ENCODE measurements around the gene OR2L13. TPM values are rescaled to one million over a fixed set of nuclear protein-coding genes. Genes with fewer than 3 reads are reported as not detected.

Gene OR2L13, protein sequence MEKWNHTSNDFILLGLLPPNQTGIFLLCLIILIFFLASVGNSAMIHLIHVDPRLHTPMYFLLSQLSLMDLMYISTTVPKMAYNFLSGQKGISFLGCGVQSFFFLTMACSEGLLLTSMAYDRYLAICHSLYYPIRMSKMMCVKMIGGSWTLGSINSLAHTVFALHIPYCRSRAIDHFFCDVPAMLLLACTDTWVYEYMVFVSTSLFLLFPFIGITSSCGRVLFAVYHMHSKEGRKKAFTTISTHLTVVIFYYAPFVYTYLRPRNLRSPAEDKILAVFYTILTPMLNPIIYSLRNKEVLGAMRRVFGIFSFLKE
- total RNA-seq (under 1 TPM in 1 of 5 donors, not detected in 4; 0.37 TPM), polyA plus RNA-seq (not detected)
- long read RNA-seq, donor 1, result 0 reads
- long read RNA-seq, donor 2, result 0 reads
- long read RNA-seq, donor 3, result 0 reads
- long read RNA-seq, donor 4, result 0 reads
- long read RNA-seq, donor 5, result 0 reads
- long read RNA-seq, donor 6, result 0 reads
- long read RNA-seq, donor 7, result 0 reads
- long read RNA-seq, donor 8, result 0 reads
- long read RNA-seq, donor 9, result 0 reads
- long read RNA-seq, donor 10, result 0 reads

DNA sequence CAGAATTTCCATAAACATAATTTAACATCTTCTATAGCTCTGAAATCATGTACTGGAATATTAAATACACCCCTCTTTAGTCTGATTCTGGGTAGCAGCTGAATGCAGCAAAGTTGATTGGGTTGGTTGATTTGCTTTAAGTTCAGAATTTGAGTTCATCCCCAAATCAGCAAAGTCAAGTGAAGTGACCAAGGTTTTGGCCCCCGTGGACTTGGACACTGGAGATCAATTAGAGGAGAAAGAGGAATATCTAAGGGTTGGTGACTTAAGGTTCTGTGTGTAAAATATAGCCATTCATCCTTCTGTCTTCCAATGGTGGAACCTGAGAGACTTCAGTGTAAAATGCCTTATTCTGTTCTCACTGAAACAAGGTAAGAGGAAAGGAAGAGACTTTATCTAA, at the start of gene OR2L13:
Gene OR2L13 (plus strand): TSS at position 301 of the 400 bp plus-strand sequence. CDS start 4,192 bp downstream, outside the sequence.
- Histone ChIP-seq H3K4me1 (no peaks in the 10 kb centered on the region), H3K4me3 (no peak within 1 kb of the TSS), H3K27me3 (no peaks in the 10 kb centered on the region), H3K27ac (no peak within 1 kb of the TSS), H3K36me3 (no peaks in the 10 kb centered on the region), H3K9me3 (peaks cover 0 to 13% (median 0%) of the 10 kb centered on the region in 4 donors)
- DNase-seq, result no peak
- WGBS, 5 donors, result 38 to 58% (median 45%) methylated on average over 1 of the region's 1 CpG
- TF ChIP-seq POLR2AphosphoS5 (IDR thresholded peaks at IDR 0.05), result no peak
- TF ChIP-seq, protein P1, sequence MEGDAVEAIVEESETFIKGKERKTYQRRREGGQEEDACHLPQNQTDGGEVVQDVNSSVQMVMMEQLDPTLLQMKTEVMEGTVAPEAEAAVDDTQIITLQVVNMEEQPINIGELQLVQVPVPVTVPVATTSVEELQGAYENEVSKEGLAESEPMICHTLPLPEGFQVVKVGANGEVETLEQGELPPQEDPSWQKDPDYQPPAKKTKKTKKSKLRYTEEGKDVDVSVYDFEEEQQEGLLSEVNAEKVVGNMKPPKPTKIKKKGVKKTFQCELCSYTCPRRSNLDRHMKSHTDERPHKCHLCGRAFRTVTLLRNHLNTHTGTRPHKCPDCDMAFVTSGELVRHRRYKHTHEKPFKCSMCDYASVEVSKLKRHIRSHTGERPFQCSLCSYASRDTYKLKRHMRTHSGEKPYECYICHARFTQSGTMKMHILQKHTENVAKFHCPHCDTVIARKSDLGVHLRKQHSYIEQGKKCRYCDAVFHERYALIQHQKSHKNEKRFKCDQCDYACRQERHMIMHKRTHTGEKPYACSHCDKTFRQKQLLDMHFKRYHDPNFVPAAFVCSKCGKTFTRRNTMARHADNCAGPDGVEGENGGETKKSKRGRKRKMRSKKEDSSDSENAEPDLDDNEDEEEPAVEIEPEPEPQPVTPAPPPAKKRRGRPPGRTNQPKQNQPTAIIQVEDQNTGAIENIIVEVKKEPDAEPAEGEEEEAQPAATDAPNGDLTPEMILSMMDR (IDR thresholded peaks at IDR 0.05), result no peak
- TF ChIP-seq EP300 (IDR thresholded peaks at IDR 0.05), result no peak
- TF ChIP-seq POLR2A (IDR thresholded peaks at IDR 0.05), result no peak
- intact Hi-C loops (cut with DNase I; ENCODE audit: low total_unique reads), result no loop called here

DNA sequence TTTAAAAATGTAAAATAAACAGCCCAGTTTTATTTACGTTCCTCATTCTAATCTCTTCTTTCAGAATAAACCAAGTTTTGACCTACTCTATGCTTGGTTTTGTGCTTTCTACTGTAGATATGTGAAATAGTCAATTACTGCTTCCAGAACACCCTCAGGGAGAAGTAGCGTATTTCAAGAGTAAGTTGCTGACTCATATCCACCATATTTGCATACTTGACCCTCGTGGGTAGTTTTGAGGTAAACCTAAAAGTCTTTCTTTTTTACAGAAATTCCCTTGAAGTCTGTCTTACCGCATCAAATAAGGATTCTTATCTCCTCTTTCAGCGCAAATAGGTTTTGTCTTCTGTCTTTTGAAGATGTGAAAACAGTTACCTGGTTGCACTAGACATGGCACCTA, 49.8 kb upstream of the OR2L13 start:
- Histone ChIP-seq H3K4me1 (no peaks in the 10 kb centered on the region), H3K27ac (no peak overlapping the region), H3K36me3 (no peaks in the 10 kb centered on the region), H3K9me3 (peaks cover 0 to 16% (median under 1%) of the 10 kb centered on the region in 4 donors), H3K4me3 (no peak overlapping the region), H3K27me3 (no peaks in the 10 kb centered on the region)
- intact Hi-C loops (cut with DNase I; ENCODE audit: low total_unique reads), result no loop called here
- WGBS, 5 donors, result 66 to 73% (median 71%) methylated on average over 5 of the region's 5 CpGs
- DNase-seq, result no peak
- TF ChIP-seq POLR2A (IDR thresholded peaks at IDR 0.05), result no peak
- TF ChIP-seq EP300 (IDR thresholded peaks at IDR 0.05), result no peak
- no peak for TF ChIP-seq POLR2AphosphoS5 (IDR thresholded peaks at IDR 0.05)
- TF ChIP-seq, protein P1 (IDR thresholded peaks at IDR 0.05), result no peak

DNA sequence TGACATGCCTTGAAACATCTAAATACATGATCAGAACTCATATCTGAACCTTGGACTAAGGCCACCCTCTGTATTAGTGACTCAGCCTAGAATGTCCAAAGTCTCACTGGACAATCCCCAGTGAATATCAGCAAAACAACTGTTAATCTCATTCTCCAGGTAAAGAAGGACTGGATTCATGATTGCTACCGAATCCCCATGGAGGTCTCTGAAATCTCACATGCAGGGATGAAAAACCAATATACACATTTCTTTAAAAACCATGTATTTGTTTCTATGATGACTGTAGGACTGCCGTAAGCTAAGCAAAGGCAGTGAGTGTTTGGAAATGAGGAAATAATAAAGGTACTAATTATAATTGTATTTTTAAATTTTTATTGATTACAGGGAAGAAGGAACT, 48.4 kb upstream of the OR2L13 start, which contains the start of gene OR2L3:
Gene OR2L3 (plus strand): TSS at position 301 of the 400 bp plus-strand sequence. CDS start 13,846 bp downstream, outside the sequence.
- DNase-seq, result no peak
- 60 to 72% (median 68%) methylated on average over 2 of the region's 2 CpGs for WGBS, 5 donors
- intact Hi-C loops (cut with DNase I; ENCODE audit: low total_unique reads), result no loop called here

DNA sequence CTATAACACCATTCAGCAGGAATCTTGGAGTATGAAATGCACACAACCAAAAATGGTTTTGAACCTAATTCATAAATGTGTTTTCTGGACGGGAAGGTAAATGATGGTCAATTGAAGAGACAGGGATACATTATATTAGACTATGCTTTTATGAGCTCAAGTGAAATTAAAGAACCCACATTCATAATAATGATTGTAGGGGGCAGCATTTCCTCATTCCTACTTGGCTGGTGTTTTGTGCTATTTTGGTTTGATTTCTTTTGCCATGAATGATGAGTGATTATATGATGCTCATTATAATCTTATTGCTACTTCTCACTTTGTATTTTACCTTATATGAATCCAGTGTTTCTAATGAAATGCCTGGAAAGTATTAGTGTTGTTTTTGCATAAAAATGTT, 48.0 kb upstream of the OR2L13 start:
- 41 to 72% (median 65%) methylated on average over 1 of the region's 1 CpG for WGBS, 5 donors

More for the DNA sequence above, 48.4 kb upstream of the OR2L13 start, which contains the start of gene OR2L3:
- no peak within 1 kb of the TSS for H3K4me3 ChIP-seq
- TF ChIP-seq POLR2A (IDR thresholded peaks at IDR 0.05), result no peak
- TF ChIP-seq, protein P1 (IDR thresholded peaks at IDR 0.05), result no peak
- TF ChIP-seq EP300 (IDR thresholded peaks at IDR 0.05), result no peak
- no peaks in the 10 kb centered on the region for H3K4me1 ChIP-seq
- no peaks in the 10 kb centered on the region for H3K36me3 ChIP-seq
- no peaks in the 10 kb centered on the region for H3K27me3 ChIP-seq
- H3K9me3 ChIP-seq, result peaks cover 0 to 16% (median 0%) of the 10 kb centered on the region in 4 donors
- H3K27ac ChIP-seq, result no peak within 1 kb of the TSS

More for the DNA sequence above, 48.0 kb upstream of the OR2L13 start:
- H3K4me1 ChIP-seq, result no peaks in the 10 kb centered on the region
- H3K27ac ChIP-seq, result no peak overlapping the region
- H3K4me3 ChIP-seq, result no peak overlapping the region
- TF ChIP-seq POLR2AphosphoS5 (IDR thresholded peaks at IDR 0.05) (no peak), POLR2A (IDR thresholded peaks at IDR 0.05) (no peak), EP300 (IDR thresholded peaks at IDR 0.05) (no peak)
- TF ChIP-seq, protein P1 (IDR thresholded peaks at IDR 0.05), result no peak
- intact Hi-C loops (cut with DNase I; ENCODE audit: low total_unique reads), result no loop called here
- no peaks in the 10 kb centered on the region for H3K27me3 ChIP-seq
- DNase-seq, result no peak
- no peaks in the 10 kb centered on the region for H3K36me3 ChIP-seq
- H3K9me3 ChIP-seq, result peaks cover 0 to 16% (median 0%) of the 10 kb centered on the region in 4 donors
